A549 (cell line): ENCODE results near the gene C5orf58. TPM values are rescaled to one million over a fixed set of nuclear protein-coding genes. Genes with fewer than 3 reads are reported as not detected.

ENCODE experiments used
- ATAC-seq, 2 experiments: fragments of 200-7000 bp in 1 of 2; fragments of >200 bp in 1 of 2; cut with Nextera tagmentation in 1 of 2; cut with Tn5 transposase in 1 of 2; 3 replicates each; pipeline versions ENCODE4 v1.8.0 to v1.9.1; 2018 to 2020; ENCODE audit warnings: mild to moderate bottlenecking in 1 of 2, moderate library complexity in 1 of 2
- CTCF ChIA-PET: fragments of 300-600 bp; sonication (Branson Sonifier 250); formaldehyde crosslinking; extraction: SDS; loops from one replicate; lab custom pipeline; 2021; ENCODE audit warnings: antibody characterized with exemption, inconsistent platforms; lab: Yijun Ruan, JAX
- POLR2A ChIA-PET: fragments of 350-600 bp; formaldehyde crosslinking; extraction: SDS; loops from one replicate; lab custom pipeline; 2021; ENCODE audit warnings: antibody characterized with exemption, inconsistent platforms; lab: Yijun Ruan, JAX
- DNase-seq, 2 experiments: peaks; one replicate each; pipeline versions ENCODE4 v3.0.0 to v3.0.0-alpha.2; 2011 to 2016; ENCODE audit warnings: low read depth in 1 of 2, low spot score in 1 of 2
- FAIRE-seq: peaks from 2 replicates; lab custom pipeline; 2011; peaks lifted over from hg19 to GRCh38; lab: Jason Lieb, UNC
- H3K27ac ChIP-seq, 2 experiments: fragments of >200 bp; sonication (Bioruptor Twin); formaldehyde crosslinking; 3 replicates each; pipeline ENCODE4 v1.5.1; 2016 to 2017
- H3K4me1 ChIP-seq: fragments of >200 bp; sonication (Bioruptor Twin); formaldehyde crosslinking; 3 replicates; pipeline ENCODE4 v1.6.1; 2016
- H3K4me2 ChIP-seq: fragments of >200 bp; sonication (Bioruptor Twin); formaldehyde crosslinking; 3 replicates; pipeline ENCODE4 v1.6.1; 2016
- H3K4me3 ChIP-seq: fragments of >200 bp; sonication (Bioruptor Twin); formaldehyde crosslinking; 3 replicates; pipeline ENCODE4 v1.5.1; 2016
- H3K9me3 ChIP-seq: fragments of >200 bp; sonication (Bioruptor Twin); formaldehyde crosslinking; 3 replicates; pipeline ENCODE4 v1.6.1; 2016
- CBX2 ChIP-seq: fragments of 200-600 bp; sonication (generic); IDR thresholded peaks from 2 replicates; pipeline ENCODE4 v1.6.1; 2016; ENCODE audit warnings: low read depth, mild to moderate bottlenecking, borderline replicate concordance
- CBX8 ChIP-seq: fragments of 200-600 bp; sonication (generic); IDR thresholded peaks from 2 replicates; pipeline ENCODE4 v1.6.1; 2016
- EHF ChIP-seq: fragments of 250-450 bp; sonication (Bioruptor Pico); IDR thresholded peaks from 2 replicates; pipeline ENCODE4 v1.5.0; 2020; ENCODE audit warnings: mild to moderate bottlenecking
- ESRRA ChIP-seq: fragments of 150-350 bp; IDR thresholded peaks from 2 replicates; pipeline ENCODE4 v1.6.1; 2014; ENCODE audit warnings: mild to moderate bottlenecking, low read length, borderline replicate concordance
- FOXS1 ChIP-seq: fragments of 250-450 bp; sonication (Bioruptor Pico); IDR thresholded peaks from 2 replicates; pipeline ENCODE4 v1.5.0; 2020; ENCODE audit warnings: mild to moderate bottlenecking, moderate library complexity
- HOXA7 ChIP-seq: fragments of 250-450 bp; sonication (Bioruptor Pico); IDR thresholded peaks from 2 replicates; pipeline ENCODE4 v1.5.0; 2020; ENCODE audit warnings: mild to moderate bottlenecking, moderate library complexity
- MAFK ChIP-seq: fragments of 450-650 bp; IDR thresholded peaks from 2 replicates; pipeline ENCODE4 v1.6.1; 2014; ENCODE audit not compliant: partially characterized antibody
- MAZ ChIP-seq: fragments of 150-350 bp; IDR thresholded peaks from 2 replicates; pipeline ENCODE4 v1.6.1; 2014; ENCODE audit warnings: antibody characterized with exemption, low read depth, low read length, borderline replicate concordance
- MYC ChIP-seq: IDR thresholded peaks from 2 replicates; pipeline ENCODE4 v1.6.1; 2012; ENCODE audit warnings: mild to moderate bottlenecking, inconsistent platforms, low read length, improper control_type of control experiment, borderline replicate concordance
- PHF8 ChIP-seq: fragments of 200-600 bp; sonication (generic); IDR thresholded peaks from 2 replicates; pipeline ENCODE4 v1.6.1; 2016; ENCODE audit warnings: low read depth, mild to moderate bottlenecking, antibody characterized with exemption, moderate library complexity, borderline replicate concordance
- RARB ChIP-seq: fragments of 250-450 bp; sonication (Bioruptor Pico); IDR thresholded peaks from 2 replicates; pipeline ENCODE4 v1.8.0; 2021; ENCODE audit warnings: mild to moderate bottlenecking, moderate library complexity
- RCOR1 ChIP-seq: fragments of 150-350 bp; IDR thresholded peaks from 2 replicates; pipeline ENCODE4 v1.6.1; 2014; ENCODE audit warnings: antibody characterized with exemption, low read length, low read depth
- SREBF2 ChIP-seq: fragments of 450-650 bp; IDR thresholded peaks from 2 replicates; pipeline ENCODE4 v1.6.1; 2014; ENCODE audit warnings: mild to moderate bottlenecking, moderate library complexity
- TFCP2L1 ChIP-seq: fragments of 250-450 bp; sonication (Bioruptor Pico); IDR thresholded peaks from 2 replicates; pipeline ENCODE4 v1.5.0; 2021; ENCODE audit warnings: mild to moderate bottlenecking
- WGBS: methylation state at CpG from one replicate; pipeline ENCODE4 v1.1.6; 2017; ENCODE audit errors: missing lambda C conversion rate; 5-methylcytosine and 5-hydroxymethylcytosine counted together
- polyA plus RNA-seq, 4 experiments: library from polyadenylated mRNA; depleted of rRNA in 3 of 4; stranded (reverse); fragments of >200 nt; fragmentation: RNase III in 1 of 4; extraction: RNeasy Plus Mini Kit Qiagen cat#74134 plus additional on column Dnase treatment in 1 of 4; gene quantifications; 2 replicates in 3 of 4; 3 replicates in 1 of 4; pipeline ENCODE4 v1.2.3, GENCODE V29; 2011 to 2017
- TF ChIP-seq, protein P1 (sequence below): fragments of 450-650 bp; IDR thresholded peaks from 2 replicates; pipeline ENCODE4 v1.6.1; 2014; ENCODE audit warnings: antibody characterized with exemption
- TF ChIP-seq, protein P2 (sequence below): fragments of 250-450 bp; sonication (Bioruptor Pico); IDR thresholded peaks from 2 replicates; pipeline ENCODE4 v1.5.0; 2020; ENCODE audit warnings: low read depth, mild to moderate bottlenecking, moderate library complexity
- TF ChIP-seq, protein P3 (sequence below): fragments of 200-600 bp; sonication (generic); IDR thresholded peaks from 2 replicates; pipeline ENCODE4 v1.6.1; 2016; ENCODE audit warnings: antibody characterized with exemption, mild to moderate bottlenecking, moderate library complexity

C5orf58 gene
- polyA plus RNA-seq, 2 of the 4 experiments (the other 2 are of a cell fraction), result not detected

DNA sequence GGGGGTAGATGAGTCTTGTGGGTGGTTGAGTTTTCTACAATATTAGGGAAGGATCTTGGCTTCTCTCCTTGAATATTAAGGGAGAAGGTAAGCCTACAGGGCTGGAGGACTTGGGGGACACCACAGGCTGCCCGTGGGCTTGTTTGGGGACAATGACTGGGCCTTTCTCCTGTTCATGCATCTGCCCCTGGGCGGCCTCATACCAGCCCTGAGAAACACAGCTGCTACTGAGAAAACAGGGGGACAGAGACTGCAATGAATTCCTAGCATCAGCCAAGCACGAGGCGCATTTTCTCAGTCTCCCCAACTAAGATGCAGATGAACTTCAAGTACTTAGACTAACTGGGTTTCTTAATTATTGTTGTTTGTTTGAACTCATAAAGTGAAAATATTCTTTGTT lies 24.6 kb downstream of the C5orf58 start:
- H3K9me3 ChIP-seq, result no peaks in the 10 kb centered on the region
- DNase-seq (no peak), FAIRE-seq (no peak), ATAC-seq (no peak)
- H3K27ac ChIP-seq, result no peak overlapping the region
- no peak overlapping the region for H3K4me2 ChIP-seq
- H3K4me1 ChIP-seq, result no peaks in the 10 kb centered on the region
- POLR2A ChIA-PET, result no interaction called here
- WGBS, result 52% methylated on average over 4 of the region's 4 CpGs
- H3K4me3 ChIP-seq, result no peak overlapping the region
- no peak for TF ChIP-seq RARB
- TF ChIP-seq, protein P1, sequence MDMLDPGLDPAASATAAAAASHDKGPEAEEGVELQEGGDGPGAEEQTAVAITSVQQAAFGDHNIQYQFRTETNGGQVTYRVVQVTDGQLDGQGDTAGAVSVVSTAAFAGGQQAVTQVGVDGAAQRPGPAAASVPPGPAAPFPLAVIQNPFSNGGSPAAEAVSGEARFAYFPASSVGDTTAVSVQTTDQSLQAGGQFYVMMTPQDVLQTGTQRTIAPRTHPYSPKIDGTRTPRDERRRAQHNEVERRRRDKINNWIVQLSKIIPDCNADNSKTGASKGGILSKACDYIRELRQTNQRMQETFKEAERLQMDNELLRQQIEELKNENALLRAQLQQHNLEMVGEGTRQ, result no peak
- no peak for TF ChIP-seq PHF8
- TF ChIP-seq, protein P2, sequence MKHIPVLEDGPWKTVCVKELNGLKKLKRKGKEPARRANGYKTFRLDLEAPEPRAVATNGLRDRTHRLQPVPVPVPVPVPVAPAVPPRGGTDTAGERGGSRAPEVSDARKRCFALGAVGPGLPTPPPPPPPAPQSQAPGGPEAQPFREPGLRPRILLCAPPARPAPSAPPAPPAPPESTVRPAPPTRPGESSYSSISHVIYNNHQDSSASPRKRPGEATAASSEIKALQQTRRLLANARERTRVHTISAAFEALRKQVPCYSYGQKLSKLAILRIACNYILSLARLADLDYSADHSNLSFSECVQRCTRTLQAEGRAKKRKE (CRISPR knock-in tag), result no peak
- CTCF ChIA-PET, result interaction anchor here (1.2 kb wide), 1 partner anchor 10 kb away, joined by 6 read pairs; no protein-coding TSS in a partner anchor

- ChIA-PET POLR2A (no interaction called here), CTCF (interaction anchor here (0.8 to 1.4 kb wide), 4 partner anchors 10 to 372 kb away, joined by 3 read pairs; no protein-coding TSS in a partner anchor)
- H3K4me2 ChIP-seq, result no peak overlapping the region
- no peaks in the 10 kb centered on the region for H3K4me1 ChIP-seq
- DNase-seq, result no peak
- H3K9me3 ChIP-seq, result no peaks in the 10 kb centered on the region
- no peak overlapping the region for H3K27ac ChIP-seq
- no peak for ATAC-seq
- WGBS, result 53% methylated on average over 3 of the region's 3 CpGs
- no peak for FAIRE-seq
- no peak overlapping the region for H3K4me3 ChIP-seq
- TF ChIP-seq EHF (CRISPR knock-in tag) (no peak), MAZ (no peak), MYC (no peak), RCOR1 (no peak), TFCP2L1 (CRISPR knock-in tag) (no peak), HOXA7 (CRISPR knock-in tag) (no peak), MAFK (no peak), FOXS1 (no peak), ESRRA (no peak), SREBF2 (no peak)
- TF ChIP-seq, protein P3, sequence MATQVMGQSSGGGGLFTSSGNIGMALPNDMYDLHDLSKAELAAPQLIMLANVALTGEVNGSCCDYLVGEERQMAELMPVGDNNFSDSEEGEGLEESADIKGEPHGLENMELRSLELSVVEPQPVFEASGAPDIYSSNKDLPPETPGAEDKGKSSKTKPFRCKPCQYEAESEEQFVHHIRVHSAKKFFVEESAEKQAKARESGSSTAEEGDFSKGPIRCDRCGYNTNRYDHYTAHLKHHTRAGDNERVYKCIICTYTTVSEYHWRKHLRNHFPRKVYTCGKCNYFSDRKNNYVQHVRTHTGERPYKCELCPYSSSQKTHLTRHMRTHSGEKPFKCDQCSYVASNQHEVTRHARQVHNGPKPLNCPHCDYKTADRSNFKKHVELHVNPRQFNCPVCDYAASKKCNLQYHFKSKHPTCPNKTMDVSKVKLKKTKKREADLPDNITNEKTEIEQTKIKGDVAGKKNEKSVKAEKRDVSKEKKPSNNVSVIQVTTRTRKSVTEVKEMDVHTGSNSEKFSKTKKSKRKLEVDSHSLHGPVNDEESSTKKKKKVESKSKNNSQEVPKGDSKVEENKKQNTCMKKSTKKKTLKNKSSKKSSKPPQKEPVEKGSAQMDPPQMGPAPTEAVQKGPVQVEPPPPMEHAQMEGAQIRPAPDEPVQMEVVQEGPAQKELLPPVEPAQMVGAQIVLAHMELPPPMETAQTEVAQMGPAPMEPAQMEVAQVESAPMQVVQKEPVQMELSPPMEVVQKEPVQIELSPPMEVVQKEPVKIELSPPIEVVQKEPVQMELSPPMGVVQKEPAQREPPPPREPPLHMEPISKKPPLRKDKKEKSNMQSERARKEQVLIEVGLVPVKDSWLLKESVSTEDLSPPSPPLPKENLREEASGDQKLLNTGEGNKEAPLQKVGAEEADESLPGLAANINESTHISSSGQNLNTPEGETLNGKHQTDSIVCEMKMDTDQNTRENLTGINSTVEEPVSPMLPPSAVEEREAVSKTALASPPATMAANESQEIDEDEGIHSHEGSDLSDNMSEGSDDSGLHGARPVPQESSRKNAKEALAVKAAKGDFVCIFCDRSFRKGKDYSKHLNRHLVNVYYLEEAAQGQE, result no peak
These were observed 28.8 kb downstream of the C5orf58 start for GRCh38 chr5:170261528-170262043.

DNA sequence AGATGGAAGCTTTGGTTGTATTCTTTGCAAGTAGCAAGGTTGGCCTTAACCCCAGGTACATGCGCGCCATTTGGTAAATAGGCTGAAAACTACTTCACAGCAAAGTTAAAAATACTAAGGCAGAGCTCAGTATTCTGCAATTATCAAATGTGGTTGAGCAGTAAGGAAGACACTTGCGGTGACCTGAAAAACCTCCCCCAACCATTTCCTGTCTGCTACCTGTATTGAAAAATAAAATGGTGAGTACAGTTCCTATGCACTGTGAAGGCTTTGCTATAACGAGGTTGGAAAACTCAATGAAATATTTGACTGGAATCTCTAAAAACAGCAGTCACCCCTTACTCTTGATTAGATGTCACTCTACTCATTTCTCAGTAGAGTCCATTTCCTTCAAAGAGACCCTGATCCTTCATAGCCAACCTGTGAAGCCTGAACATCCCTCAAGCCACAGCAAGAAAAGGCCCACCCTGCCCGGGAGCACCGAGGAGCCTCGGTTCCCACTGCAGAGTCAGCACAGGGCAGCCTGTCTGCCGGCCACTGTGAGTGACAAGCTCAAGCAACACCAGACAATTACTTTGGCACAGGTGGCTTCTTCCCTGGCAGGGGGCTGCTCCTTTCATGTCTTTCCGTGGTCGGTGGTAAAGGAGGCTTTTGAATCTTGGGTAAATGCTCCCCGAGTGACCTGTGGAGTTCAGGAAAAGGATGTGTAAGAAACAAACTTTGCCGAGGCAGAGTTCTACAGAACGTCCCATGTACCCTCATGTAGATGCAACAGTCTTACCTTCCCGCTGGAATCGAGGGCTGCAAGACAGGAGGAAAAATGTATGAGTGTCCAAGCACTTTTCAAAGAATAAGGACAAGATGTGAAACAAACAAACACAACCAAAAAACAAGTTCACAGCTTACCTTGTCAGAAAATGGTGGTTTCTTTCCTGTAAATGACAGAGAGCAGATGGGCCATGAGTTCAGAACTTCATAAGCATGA lies 29.6 kb downstream of the C5orf58 start:
- DNase-seq (no peak), FAIRE-seq (no peak), ATAC-seq (no peak)
- no peaks in the 10 kb centered on the region for H3K4me1 ChIP-seq
- H3K9me3 ChIP-seq, result no peaks in the 10 kb centered on the region
- TF ChIP-seq CBX8 (peak; percentile 30; the same call in 1 of the 2 replicates), CBX2 (no peak)
- ChIA-PET CTCF (interaction anchor here (0.9 to 1.4 kb wide), 3 partner anchors 10 to 371 kb away, joined by 3 read pairs; no protein-coding TSS in a partner anchor), POLR2A (no interaction called here)
- WGBS, result 38% methylated on average over 15 of the region's 15 CpGs
- no peak overlapping the region for H3K27ac ChIP-seq
- H3K4me2 ChIP-seq, result no peak overlapping the region
- H3K4me3 ChIP-seq, result no peak overlapping the region
